HG02852 (cell line): ENCODE results near the gene SEMG1.

Experiments
- ATAC-seq: cut with Tn5 transposase; IDR thresholded peaks from one replicate; pipeline ENCODE4 v1.9.1; 2021; ENCODE audit warnings: mild to moderate bottlenecking, moderate library complexity; ENCODE audit not compliant: unreplicated experiment

The SEMG1 gene

DNA sequence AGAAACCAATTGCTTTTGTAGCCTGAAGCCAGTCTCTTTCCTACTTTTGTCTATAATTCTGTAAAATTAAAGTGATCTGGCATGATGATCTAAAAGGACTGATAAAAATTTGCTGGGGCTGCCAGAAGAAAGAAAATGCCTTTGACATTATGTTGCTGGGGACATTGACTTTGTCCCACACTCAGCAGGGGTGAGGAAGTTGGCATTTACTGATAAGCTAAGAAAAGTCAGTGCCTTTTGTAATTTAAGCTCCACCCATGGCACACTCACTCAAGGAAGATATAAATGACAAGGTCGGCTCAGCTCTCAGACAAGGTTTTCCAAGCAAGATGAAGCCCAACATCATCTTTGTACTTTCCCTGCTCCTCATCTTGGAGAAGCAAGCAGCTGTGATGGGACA is at the start of gene SEMG1:
TSS of gene SEMG1 (plus strand) at position 309 of the 400 bp plus-strand sequence. CDS start at position 330, 21 bp downstream.
- ATAC-seq: no peak

DNA sequence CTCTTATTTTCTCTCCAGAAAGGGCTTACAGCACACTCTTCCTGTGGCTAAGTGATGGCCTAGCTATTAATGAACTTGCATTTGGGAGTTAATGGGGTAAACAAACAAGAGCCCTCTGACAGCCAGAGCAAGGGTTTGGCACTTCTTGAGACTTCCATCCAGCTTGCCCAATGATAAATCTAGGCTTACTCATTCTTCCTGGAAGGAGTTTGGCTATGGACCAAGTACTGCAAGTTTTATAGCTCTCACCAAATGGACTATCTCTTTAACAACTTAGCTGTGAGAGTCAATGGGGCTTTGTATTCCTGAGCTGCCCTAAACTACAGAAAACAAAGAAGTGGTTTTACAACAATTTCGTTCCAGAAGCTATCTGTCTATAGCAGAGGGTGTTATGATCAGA is 48.9 kb upstream of the SEMG1 start:
- ATAC-seq: no peak

GRCh38 chr20:45163083-45163803 is 43.6 kb upstream of the SEMG1 start:
- no peak for ATAC-seq

DNA sequence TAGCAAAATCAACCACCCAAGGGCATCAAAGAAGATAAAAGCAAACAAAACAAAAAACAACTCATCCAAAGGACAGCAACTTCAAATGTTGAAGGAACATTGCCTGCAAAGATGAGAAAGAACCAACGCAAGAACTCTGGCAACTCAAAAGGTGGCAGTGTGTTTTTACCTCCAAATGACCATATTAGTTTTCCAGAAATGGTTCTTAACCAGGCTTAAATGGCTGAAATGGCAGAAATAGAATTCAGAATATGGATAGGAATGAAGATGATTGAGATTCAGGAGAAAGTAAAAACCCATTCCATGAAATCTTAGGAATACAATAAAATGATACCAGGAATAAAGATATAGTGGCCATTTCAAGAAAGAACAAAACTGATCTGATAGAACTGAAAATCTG is 41.9 kb upstream of the SEMG1 start:
- ATAC-seq: no peak

DNA sequence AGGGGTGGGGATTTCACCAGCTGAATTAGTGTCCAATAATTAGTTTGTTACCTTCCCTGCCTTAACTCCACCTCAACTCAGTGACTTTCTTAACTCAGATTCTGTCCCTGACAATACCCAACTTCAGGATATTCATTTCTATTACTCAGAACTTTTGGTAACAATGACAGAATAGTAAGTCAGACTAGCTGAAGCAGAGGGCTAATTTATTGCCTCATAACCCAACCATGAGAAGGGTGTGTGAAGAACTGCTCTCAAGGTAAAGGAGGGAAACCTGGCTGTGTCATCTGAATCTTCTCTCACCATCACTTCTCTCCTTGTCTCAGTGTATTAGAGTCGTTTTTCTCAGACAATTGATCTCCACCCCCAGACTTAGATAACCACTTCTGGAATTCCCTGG is 33.3 kb upstream of the SEMG1 start:
- ATAC-seq: no peak

DNA sequence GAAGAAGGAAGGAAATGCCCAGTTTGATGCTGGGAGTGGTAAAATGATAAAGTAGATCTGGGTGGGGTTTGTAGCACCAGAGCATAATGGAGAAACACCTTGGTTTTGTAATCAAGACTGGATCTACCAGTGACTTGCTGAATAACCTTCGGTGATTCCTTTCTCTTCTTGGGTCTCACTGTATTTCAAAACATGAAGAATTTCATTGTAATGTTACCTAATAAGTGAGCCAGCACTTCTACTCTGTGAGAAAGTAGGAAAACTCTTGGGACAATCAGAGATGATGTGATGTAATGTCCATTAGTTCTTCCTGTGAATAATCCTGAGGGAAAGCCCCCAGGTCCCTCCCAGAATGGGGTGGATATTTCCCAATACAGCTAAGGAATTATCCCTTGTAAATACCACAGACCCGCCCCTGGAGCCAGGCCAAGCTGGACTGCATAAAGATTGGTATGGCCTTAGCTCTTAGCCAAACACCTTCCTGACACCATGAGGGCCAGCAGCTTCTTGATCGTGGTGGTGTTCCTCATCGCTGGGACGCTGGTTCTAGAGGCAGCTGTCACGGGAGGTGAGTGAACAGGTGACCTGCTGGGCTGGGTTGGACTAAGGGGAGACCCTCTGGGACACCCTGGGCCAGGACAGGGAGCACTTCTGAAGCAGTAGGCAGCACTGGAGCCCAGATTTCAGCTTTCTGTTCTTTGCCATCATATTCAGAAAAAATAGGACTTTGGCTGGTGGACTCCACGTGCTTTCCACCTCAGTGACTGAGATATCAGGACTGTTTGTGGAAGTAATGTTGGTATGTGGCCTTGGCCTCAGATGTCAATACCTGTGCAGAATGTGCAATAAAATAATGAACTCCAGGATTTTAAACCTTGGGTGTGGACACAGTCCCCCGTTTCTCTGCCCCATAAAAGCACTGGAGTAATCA is 32.1 kb upstream of the SEMG1 start, which contains the start of gene PI3:
TSS of gene PI3 (plus strand) at position 469 of the 931 bp plus-strand sequence. CDS start at position 490, 21 bp downstream.
- ATAC-seq: no peak

- ATAC-seq: no peak
Observed at GRCh38 chr20:45176526-45177267, 30.1 kb upstream of the SEMG1 start.

DNA sequence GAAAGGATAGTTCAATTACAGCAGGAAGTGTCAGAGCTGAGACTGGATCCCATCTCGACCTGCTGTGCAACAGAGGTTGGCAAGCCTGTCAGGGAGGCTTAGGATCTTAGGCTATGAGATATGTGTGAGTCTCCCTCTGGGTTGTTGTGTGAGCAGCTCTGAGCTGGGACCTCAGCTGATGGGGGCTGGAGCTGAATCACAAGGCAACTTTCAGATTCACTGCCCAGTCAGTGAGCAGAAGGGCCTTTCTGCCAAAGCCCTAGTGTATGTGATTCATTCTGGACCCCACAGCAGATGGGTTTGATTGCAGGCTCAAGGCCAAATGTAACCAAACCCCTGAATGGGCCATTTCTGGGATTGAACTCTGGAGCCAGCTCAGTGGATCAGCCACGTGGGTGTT is 27.7 kb upstream of the SEMG1 start:
- ATAC-seq: no peak

DNA sequence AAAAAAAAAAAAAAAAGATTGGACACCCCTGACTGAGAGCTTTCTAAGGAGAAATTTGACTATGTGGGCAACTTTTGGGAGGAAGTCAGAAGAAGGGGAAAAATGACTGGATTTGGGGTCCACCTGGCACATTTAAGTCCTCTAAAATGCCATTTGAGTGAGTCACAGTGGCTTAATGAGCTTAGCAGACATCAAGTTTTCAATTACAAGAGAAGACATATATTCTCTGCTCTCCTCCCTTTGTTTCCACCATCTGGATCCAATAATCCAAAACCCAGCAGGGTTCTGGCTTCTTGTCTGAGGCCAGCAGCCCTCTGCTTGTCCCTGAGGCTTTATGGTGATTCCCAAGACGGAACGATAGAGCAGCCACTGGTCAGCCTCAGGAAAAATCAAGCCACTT is 25.2 kb upstream of the SEMG1 start:
- no peak for ATAC-seq

GRCh38 chr20:45183084-45183483 is 23.7 kb upstream of the SEMG1 start:
- ATAC-seq: no peak

GRCh38 chr20:45187693-45188092 is 19.1 kb upstream of the SEMG1 start:
- ATAC-seq: no peak

- no peak for ATAC-seq
Observed at GRCh38 chr20:45189067-45189609, 17.7 kb upstream of the SEMG1 start.

DNA sequence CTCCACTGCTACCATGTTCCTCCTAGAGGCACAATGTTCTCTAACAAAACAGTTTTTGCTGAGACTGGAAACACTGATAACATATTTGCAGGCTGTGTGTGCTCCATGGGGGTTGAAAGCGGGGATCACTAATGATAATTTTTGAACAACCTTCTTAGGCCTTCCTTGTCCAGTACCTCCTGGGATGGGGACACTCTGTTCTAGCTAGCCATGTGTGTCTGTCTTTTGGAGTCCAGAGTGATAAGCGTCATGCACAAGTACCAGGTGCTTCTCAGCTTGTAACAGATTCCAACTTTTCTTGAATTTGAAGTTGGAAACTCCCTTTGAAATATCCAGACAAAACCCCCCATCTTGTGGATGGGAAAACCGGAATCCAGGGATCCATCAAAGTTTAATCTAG is 17.0 kb upstream of the SEMG1 start:
- ATAC-seq: no peak

DNA sequence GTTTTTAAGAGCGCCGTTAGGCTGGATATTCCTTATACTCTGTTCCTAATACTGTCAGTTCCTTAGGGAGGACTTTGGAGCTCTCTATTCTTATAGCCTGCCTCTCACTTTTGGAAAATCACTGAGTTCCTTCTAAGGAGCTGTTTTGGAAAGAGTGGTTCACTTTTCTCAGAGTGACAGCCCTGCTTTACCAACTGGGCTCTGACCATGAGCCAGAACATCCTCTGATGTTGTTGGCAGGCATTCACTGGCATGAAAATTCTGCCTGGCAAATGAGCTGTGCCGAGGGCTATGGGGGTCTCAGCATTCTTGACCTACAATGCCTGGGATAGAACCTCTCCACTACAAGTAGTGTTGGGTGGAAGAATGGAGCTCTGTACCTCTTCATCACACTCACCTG is 14.9 kb upstream of the SEMG1 start:
- ATAC-seq: no peak

DNA sequence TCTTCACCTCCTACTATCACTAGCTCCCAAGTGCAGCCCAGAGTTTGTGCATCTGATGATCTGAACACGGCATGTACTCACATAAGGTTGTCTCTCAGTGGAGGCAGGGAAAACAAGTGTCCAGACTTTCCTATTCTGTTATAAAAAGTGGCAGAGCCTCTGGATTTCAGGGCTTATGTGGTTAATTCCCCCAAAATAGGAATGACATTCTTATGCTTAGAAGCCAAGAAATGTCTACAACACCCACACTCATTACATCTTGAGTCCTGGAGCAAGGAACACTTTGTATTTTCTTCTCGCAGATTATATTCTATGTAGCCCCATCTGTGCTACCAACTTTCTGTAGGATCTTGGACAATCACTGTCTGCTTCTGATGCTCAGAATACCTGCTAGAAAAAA is 13.5 kb upstream of the SEMG1 start:
- no peak for ATAC-seq

DNA sequence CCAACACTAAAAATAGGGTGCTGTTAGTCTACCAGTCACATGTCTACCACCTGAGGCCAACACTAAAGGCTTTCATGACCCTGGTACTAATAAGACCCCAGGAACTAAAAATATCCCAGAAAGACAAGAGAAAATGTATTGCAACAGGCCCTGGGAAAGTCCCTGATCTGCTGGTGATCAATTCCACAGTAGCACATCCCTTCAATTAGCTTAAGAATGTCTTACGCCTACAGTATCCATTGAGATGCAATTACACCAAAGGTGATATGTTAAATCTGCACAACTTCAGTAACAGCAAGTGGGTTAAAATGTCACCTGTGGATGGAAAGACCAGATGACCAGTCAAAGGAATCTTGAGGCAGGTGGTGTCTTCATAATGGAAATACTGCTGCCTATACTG is 3.1 kb downstream of the SEMG1 start:
- no peak for ATAC-seq

- no peak for ATAC-seq
Observed at GRCh38 chr20:45211569-45212474, 5.0 kb downstream of the SEMG1 start.

GRCh38 chr20:45212836-45213235 is 6.0 kb downstream of the SEMG1 start:
- ATAC-seq: no peak

GRCh38 chr20:45218124-45218523 is 11.3 kb downstream of the SEMG1 start:
- no peak for ATAC-seq

DNA sequence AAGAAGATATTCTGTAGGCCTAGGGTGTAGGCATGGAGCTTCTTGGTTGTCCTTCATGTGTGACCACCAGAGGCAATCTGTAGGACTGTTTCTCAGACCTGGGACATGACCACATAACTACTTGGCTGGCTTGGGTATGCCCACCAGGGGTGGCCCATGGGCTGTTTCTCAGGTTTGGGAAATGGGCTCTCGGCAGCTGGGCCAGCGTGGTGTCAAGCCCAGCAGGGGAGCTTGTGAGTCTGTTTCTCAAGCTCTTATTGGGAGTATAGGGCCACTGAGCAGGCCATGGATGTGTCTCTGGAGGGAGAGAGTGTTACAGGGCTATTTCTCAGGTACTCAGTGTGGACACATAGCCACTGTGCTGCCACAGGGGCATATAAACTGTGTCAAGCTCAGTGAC is 11.8 kb downstream of the SEMG1 start:
- no peak for ATAC-seq
